DND-41 (cell line): ENCODE data around the gene PRKAR1B.

Experiments used
- ATAC-seq: fragments of 200-7000 bp; cut with Tn5 transposase; 3 replicates; pipeline ENCODE4 v1.9.1; 2021; ENCODE audit warnings: low read depth; ENCODE audit not compliant: insufficient read depth
- DNase-seq: peaks from one replicate; pipeline ENCODE4 v3.0.0-alpha.2; 2020
- H2AFZ ChIP-seq: 2 replicates; pipeline ENCODE4 v1.6.0; 2012; ENCODE audit warnings: low read depth, low read length
- H3K27ac ChIP-seq: 2 replicates; pipeline ENCODE4 v1.5.1; 2012; ENCODE audit warnings: low read length, inconsistent platforms
- H3K27me3 ChIP-seq: fragments of 200-600 bp; sonication (generic); 2 replicates; pipeline ENCODE4 v1.6.0; 2012; ENCODE audit warnings: low read length, mild to moderate bottlenecking, inconsistent platforms; ENCODE audit not compliant: insufficient read depth, poor library complexity
- H3K36me3 ChIP-seq: 2 replicates; pipeline ENCODE4 v1.5.1; 2012; ENCODE audit warnings: low read length, inconsistent platforms; ENCODE audit not compliant: insufficient read depth
- H3K4me1 ChIP-seq: 2 replicates; pipeline ENCODE4 v1.5.1; 2012; ENCODE audit warnings: mild to moderate bottlenecking, low read length; ENCODE audit not compliant: insufficient read depth
- H3K4me2 ChIP-seq: 2 replicates; pipeline ENCODE4 v1.6.0; 2012; ENCODE audit warnings: mild to moderate bottlenecking, moderate library complexity, low read length, inconsistent platforms; ENCODE audit not compliant: insufficient read depth
- H3K4me3 ChIP-seq, 2 experiments: fragments of 200-600 bp in 1 of 2; shearing (Covaris generic) in 1 of 2; 2 replicates each; pipeline ENCODE4 v1.5.1; 2012 to 2016; ENCODE audit warnings: inconsistent platforms in 2 of 2, low read length in 2 of 2, mild to moderate bottlenecking in 2 of 2, low read depth in 1 of 2, moderate library complexity in 1 of 2
- H3K79me2 ChIP-seq: 2 replicates; pipeline ENCODE4 v1.6.0; 2012; ENCODE audit warnings: low read length, inconsistent platforms; ENCODE audit not compliant: insufficient read depth
- H3K9ac ChIP-seq: 2 replicates; pipeline ENCODE4 v1.6.0; 2012; ENCODE audit warnings: low read depth, mild to moderate bottlenecking, inconsistent platforms, low read length, moderate library complexity
- H3K9me3 ChIP-seq: 2 replicates; pipeline ENCODE4 v1.5.1; 2012; ENCODE audit warnings: low read length, moderate library complexity, mild to moderate bottlenecking, inconsistent platforms; ENCODE audit not compliant: insufficient read depth, severe bottlenecking
- H4K20me1 ChIP-seq: 2 replicates; pipeline ENCODE4 v1.6.0; 2012; ENCODE audit warnings: low read length; ENCODE audit not compliant: insufficient read depth
- EZH2 ChIP-seq: IDR thresholded peaks from 3 replicates; pipeline ENCODE4 v1.6.1; 2012; ENCODE audit warnings: borderline replicate concordance, low read depth, mild to moderate bottlenecking, moderate library complexity, low read length, inconsistent platforms; ENCODE audit not compliant: severe bottlenecking
- TF ChIP-seq, protein P1 (sequence below): IDR thresholded peaks from 2 replicates; pipeline ENCODE4 v1.5.1; 2012; ENCODE audit warnings: borderline replicate concordance, low read length, moderate library complexity, mild to moderate bottlenecking; ENCODE audit not compliant: poor library complexity, severe bottlenecking; ENCODE audit errors: extremely low read depth

The PRKAR1B gene

GRCh38 chr7:712381-713138 is 14.5 kb downstream of the PRKAR1B start:
- TF ChIP-seq, protein P1, sequence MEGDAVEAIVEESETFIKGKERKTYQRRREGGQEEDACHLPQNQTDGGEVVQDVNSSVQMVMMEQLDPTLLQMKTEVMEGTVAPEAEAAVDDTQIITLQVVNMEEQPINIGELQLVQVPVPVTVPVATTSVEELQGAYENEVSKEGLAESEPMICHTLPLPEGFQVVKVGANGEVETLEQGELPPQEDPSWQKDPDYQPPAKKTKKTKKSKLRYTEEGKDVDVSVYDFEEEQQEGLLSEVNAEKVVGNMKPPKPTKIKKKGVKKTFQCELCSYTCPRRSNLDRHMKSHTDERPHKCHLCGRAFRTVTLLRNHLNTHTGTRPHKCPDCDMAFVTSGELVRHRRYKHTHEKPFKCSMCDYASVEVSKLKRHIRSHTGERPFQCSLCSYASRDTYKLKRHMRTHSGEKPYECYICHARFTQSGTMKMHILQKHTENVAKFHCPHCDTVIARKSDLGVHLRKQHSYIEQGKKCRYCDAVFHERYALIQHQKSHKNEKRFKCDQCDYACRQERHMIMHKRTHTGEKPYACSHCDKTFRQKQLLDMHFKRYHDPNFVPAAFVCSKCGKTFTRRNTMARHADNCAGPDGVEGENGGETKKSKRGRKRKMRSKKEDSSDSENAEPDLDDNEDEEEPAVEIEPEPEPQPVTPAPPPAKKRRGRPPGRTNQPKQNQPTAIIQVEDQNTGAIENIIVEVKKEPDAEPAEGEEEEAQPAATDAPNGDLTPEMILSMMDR: no peak
- no peak for TF ChIP-seq EZH2
- H3K9me3 ChIP-seq: no peaks in the 10 kb centered on the region
- no peak overlapping the region for H3K9ac ChIP-seq
- H2AFZ ChIP-seq: no peak overlapping the region
- ATAC-seq (no peak), DNase-seq (no peak)
- H4K20me1 ChIP-seq: no peaks in the 10 kb centered on the region
- no peaks in the 10 kb centered on the region for H3K27me3 ChIP-seq
- no peak overlapping the region for H3K4me3 ChIP-seq
- no peaks in the 10 kb centered on the region for H3K4me1 ChIP-seq
- H3K79me2 ChIP-seq: peaks cover 4% of the 10 kb centered on the region; the same call in 1 of the 2 replicates
- no peak overlapping the region for H3K27ac ChIP-seq
- H3K4me2 ChIP-seq: no peak overlapping the region
- peaks cover 3% of the 10 kb centered on the region; the same call in 1 of the 2 replicates for H3K36me3 ChIP-seq

- DNase-seq (no peak), ATAC-seq (no peak)
- Histone ChIP-seq H3K4me2 (no peak overlapping the region), H2AFZ (no peak overlapping the region), H3K9me3 (no peaks in the 10 kb centered on the region), H3K27ac (no peak overlapping the region), H3K27me3 (no peaks in the 10 kb centered on the region), H3K4me3 (no peak overlapping the region), H4K20me1 (no peaks in the 10 kb centered on the region), H3K4me1 (no peaks in the 10 kb centered on the region), H3K9ac (no peak overlapping the region), H3K36me3 (peaks cover 3% of the 10 kb centered on the region; the same call in 1 of the 2 replicates), H3K79me2 (peaks cover 4% of the 10 kb centered on the region; the same call in 1 of the 2 replicates)
- TF ChIP-seq EZH2: no peak
- TF ChIP-seq, protein P1: no peak
These were observed 15.1 kb downstream of the PRKAR1B start for GRCh38 chr7:711922-712380.

GRCh38 chr7:711093-711921 is 15.8 kb downstream of the PRKAR1B start:
- ATAC-seq (no peak), DNase-seq (no peak)
- Histone ChIP-seq H2AFZ (no peak overlapping the region), H3K27me3 (no peaks in the 10 kb centered on the region), H3K27ac (no peak overlapping the region), H3K4me3 (no peak overlapping the region), H3K9ac (no peak overlapping the region), H3K36me3 (peaks cover 3% of the 10 kb centered on the region; the same call in 1 of the 2 replicates), H3K4me1 (no peaks in the 10 kb centered on the region), H4K20me1 (no peaks in the 10 kb centered on the region), H3K79me2 (peaks cover 4% of the 10 kb centered on the region; the same call in 1 of the 2 replicates), H3K9me3 (no peaks in the 10 kb centered on the region), H3K4me2 (no peak overlapping the region)
- no peak for TF ChIP-seq EZH2
- TF ChIP-seq, protein P1: no peak
